ENCODE measurements around the gene LCE3E.
"Not testable (repeated sequence)": the region's sequence is repeated elsewhere in the genome, so short reads cannot be mapped to it uniquely, and the experiment has no call there.

LCE3E gene, protein sequence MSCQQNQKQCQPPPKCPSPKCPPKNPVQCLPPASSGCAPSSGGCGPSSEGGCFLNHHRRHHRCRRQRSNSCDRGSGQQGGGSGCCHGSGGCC

GRCh38 chr1:152566681-152567080 lies at the start of gene LCE3E:
Gene LCE3E, minus strand, starts transcription at chr1:152566780. Its CDS starts 572 bp downstream, at chr1:152566208.
- DNase-seq (ENCODE audit: low spot score) = no peak

DNA sequence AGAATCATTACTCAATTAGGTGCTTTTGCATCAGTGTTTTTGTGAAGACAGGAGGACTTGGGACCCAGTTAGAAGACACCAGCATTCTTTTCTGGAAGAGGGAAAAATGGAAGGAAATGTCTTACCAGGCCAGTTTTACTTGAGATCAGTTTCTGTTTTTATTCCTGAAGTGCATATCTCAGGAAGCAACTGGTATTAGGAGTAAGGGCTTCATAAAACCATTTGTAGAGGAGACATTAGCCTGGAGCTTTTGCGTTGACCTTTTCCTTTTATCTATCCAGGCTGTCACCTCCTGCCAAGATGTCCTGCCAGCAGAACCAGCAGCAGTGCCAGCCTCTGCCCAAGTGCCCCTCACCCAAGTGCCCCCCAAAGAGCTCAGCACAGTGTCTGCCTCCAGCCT lies 46.9 kb upstream of the LCE3E start, which contains the start of gene LCE3B:
TSS of gene LCE3B (plus strand) at position 301 of the 400 bp plus-strand sequence. CDS start at position 301, 0 bp downstream.
- no peak for DNase-seq (ENCODE audit: low spot score)

- DNase-seq (ENCODE audit: low spot score) = no peak
These were observed 33.4 kb upstream of the LCE3E start, which contains the start of gene LCE3C for GRCh38 chr1:152599934-152600333. Gene LCE3C, plus strand, starts transcription at chr1:152600234. Its CDS starts 498 bp downstream, at chr1:152600732.

GRCh38 chr1:152596986-152597385 lies 30.4 kb upstream of the LCE3E start:
- DNase-seq (ENCODE audit: low spot score) = no peak

DNA sequence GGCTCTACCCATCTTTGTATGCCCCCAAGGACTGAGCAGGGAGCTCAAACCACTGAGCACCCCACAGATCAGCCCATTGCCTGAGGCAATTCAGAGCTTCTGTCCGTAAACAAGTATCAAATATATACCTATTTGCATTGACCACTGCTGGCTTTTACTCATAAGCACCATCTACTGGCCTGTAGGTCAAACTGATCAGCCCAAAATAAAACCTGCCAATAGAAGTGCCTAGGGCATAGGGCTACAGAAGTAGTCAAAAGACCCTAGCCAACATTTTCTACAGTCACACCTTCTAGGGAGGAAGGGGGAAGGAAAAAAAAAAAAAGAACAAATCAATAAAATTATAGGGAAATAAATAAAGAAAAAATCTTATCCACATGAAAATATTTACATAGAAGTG lies 19.0 kb upstream of the LCE3E start:
- DNase-seq (ENCODE audit: low spot score) = no peak

DNA sequence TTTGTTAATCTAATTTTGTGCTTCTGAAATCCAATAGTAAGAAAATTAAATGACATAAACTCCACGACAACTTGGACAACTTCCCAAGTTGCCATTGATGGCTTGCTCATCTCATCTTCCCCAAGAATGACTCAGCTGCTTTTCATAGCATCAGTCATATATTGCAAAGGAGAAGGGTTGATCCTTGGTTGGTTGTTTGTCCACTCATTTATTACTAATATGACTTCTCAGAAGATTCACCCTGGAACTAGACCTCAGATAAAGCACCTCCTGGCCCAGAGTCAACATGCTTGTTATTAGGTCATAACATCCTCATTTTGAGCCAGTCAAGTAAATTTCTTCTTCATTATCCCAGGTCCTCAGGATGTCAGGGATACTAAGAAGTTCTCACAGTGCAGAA lies 16.1 kb upstream of the LCE3E start:
- DNase-seq (ENCODE audit: low spot score) = no peak

- DNase-seq (ENCODE audit: low spot score) = no peak
These were observed 13.9 kb upstream of the LCE3E start, which contains the start of gene LCE3D for GRCh38 chr1:152580433-152580832. Gene LCE3D, minus strand, starts transcription at chr1:152580516. Its CDS starts 580 bp downstream, at chr1:152579936.

DNA sequence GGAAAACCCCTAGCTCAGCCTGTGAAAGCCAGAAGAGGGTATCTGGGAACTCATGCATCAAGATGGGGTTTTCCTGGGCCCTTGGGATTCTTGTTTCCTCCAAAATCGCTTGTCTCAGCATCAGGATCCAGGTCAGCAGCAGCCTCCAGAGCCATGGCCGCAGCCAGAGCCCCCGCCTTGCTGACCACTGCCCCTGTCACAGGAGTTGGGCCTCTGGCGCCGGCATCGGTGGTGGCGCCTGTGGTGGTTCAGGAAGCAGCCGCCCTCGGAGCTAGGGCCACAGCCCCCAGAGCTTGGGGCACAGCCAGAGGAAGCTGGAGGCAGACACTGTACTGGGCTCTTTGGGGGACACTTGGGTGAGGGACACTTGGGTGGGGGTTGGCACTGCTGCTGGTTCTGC lies 12.9 kb upstream of the LCE3E start:
- not testable (repeated sequence) for DNase-seq (ENCODE audit: low spot score)

- DNase-seq (ENCODE audit: low spot score) = no peak
These were observed 10.6 kb upstream of the LCE3E start for GRCh38 chr1:152577168-152577567.

DNA sequence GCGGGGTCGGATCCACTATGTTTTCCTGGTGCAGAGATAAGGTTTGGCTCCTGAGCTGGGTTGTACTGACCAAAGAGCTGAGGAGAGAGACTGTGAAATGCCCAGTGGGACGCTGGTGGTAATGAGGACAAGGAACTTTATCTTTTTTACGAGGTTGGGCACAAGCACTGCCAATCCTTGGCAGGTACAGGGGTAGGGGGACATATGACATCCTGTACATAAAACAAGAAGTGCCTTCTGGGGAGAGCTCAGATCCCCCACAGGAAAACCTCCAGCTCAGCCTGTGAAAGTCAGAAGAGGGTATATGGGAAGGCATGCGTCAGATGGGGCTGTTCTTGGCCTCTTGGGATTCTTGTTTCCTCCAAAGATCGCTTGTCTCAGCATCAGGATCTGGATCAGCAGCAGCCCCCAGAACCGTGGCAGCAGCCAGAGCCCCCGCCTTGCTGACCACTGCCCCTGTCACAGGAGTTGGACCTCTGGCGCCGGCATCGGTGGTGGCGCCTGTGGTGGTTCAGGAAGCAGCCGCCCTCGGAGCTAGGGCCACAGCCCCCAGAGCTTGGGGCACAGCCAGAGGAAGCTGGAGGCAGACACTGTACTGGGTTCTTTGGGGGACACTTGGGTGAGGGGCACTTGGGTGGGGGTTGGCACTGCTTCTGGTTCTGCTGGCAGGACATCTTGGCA lies 905 bp downstream of the LCE3E start:
- DNase-seq (ENCODE audit: low spot score) = no peak

GRCh38 chr1:152565115-152565514 lies 1.5 kb downstream of the LCE3E start:
- DNase-seq (ENCODE audit: low spot score) = no peak

DNA sequence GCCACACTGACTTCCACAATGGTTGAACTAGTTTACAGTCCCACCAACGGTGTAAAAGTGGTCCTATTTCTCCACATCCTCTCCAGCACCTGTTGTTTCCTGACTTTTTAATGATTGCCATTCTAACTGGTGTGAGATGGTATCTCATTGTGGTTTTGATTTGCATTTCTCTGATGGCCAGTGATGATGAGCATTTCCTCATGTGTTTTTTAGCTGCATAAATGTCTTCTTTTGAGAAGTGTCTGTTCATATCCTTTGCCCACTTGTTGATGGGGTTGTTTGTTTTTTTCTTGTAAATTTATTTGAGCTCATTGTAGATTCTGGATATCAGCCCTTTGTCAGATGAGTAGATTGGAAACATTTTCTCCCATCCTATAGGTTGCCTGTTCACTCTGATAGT lies 18.2 kb downstream of the LCE3E start:
- not testable (repeated sequence) for DNase-seq (ENCODE audit: low spot score)

DNA sequence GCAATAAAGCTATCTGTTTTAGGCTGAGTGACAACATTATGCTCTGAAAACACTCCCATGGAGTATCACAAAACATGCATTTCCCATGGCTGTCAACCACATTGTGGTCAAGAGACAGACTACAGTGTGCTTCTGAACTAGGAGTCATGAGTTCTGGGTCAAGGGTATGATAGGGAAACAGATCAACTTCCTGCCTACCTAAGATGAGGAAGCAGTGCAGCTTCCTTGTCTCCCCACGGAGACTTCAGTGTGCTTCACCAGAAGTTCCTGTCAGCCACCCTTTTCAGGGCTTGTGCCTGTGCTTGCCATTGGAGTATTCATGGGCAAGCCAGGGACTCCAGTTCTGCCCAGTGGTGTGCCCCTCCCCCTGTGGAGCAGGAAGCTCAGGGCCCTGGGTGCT lies 19.9 kb downstream of the LCE3E start:
- no peak for DNase-seq (ENCODE audit: low spot score)

- DNase-seq (ENCODE audit: low spot score) = no peak
These were observed 22.8 kb downstream of the LCE3E start for GRCh38 chr1:152543820-152544219.

DNA sequence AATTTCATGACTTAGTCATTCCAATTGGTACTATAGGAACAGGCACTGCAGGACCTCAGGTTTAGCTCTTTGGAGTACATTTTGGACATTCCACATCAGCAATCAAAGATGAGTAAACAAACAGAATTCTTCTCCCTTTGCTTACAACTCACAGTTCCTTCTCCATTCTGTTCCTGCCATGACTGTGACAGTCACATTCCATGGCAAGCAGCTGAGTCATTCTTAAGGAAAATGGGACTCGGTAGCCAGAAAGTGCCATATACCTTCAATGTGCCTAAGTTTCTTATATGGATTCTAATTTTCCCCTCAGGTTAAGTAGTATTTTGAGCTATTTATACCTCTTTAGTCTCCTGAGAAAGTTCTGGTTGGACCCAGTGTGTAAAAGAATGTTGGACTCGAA lies 26.7 kb downstream of the LCE3E start:
- no peak for DNase-seq (ENCODE audit: low spot score)

- DNase-seq (ENCODE audit: low spot score) = no peak
These were observed 29.1 kb downstream of the LCE3E start for GRCh38 chr1:152537496-152537895.

GRCh38 chr1:152535774-152536173 lies 30.8 kb downstream of the LCE3E start:
- no peak for DNase-seq (ENCODE audit: low spot score)

DNA sequence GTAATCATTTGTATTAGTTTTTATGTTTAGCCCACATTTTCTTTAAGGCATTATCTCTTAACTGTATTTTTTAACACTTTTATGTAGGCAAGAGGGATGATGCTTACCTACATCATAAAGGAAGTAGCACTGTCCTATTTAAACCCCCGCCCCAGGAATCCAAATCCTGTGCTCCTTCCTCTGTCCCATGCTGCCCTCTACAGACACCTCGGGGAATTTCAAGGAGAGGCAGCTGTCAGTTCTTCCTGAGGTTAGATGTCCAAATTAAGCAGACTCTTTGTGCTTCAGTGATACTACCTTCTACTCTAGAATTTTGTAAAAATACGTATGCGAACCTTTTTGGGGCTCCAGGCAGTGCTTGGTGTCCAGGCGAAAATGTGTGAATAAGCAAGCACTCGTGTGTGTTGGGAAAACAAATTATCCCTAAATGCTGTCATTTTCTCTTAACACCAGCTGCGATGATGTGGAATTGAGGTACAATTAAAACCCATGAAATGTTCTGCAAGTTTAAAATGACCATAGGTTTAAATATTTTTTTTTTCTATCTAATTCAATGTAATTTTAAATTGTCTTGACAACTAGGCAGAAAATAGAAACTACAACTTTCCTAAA lies 33.1 kb downstream of the LCE3E start:
- DNase-seq (ENCODE audit: low spot score) = no peak

GRCh38 chr1:152525080-152525641 lies 41.4 kb downstream of the LCE3E start:
- no peak for DNase-seq (ENCODE audit: low spot score)

- no peak for DNase-seq (ENCODE audit: low spot score)
These were observed 46.0 kb downstream of the LCE3E start for GRCh38 chr1:152520561-152521090.

GRCh38 chr1:152519851-152520250 lies 46.7 kb downstream of the LCE3E start:
- no peak for DNase-seq (ENCODE audit: low spot score)

GRCh38 chr1:152517237-152517811 lies 49.3 kb downstream of the LCE3E start:
- no peak for DNase-seq (ENCODE audit: low spot score)

All from hematopoietic multipotent progenitor cell treated with erythropoietin and hydrocortisone succinate and interleukin-3 and kit ligand, for 17 days (in vitro differentiated cells).